HL-60 (cell line): ENCODE data around the gene CISD3.

Experiments
- CTCF ChIP-seq: IDR thresholded peaks from one replicate; pipeline ENCODE4 v1.5.1; 2011; ENCODE audit warnings: low read length, control low read depth, inconsistent platforms; ENCODE audit not compliant: insufficient read depth
- POLR2AphosphoS5 ChIP-seq: IDR thresholded peaks from 2 replicates; pipeline ENCODE4 v1.6.1; 2012; ENCODE audit warnings: low read depth

DNA sequence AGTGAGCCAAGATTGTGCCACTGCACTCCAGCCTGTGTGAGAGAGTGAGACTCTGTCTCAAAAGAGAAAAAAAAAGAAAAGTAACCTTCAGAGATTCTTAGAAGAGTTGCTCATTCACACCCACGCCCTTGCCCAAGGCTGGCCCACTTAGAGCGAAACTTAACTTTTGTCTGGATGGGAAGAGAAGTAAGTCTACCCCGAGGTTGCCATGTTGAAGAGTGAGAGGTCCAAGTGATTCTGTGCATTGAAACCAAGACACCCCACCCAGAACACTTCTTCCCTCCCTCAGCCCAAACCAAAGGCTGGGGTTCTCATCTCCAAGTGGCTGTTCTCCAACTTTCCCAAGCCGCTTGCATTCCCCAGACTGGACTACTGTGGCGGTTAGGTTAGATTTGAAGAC is 2.4 kb upstream of the CISD3 start:
- TF ChIP-seq POLR2AphosphoS5, result no peak
- no peak for TF ChIP-seq CTCF
